Smooth muscle cell (in vitro differentiated cells): ENCODE results near the gene CD164. TPM values are rescaled to one million over a fixed set of nuclear protein-coding genes. Genes with fewer than 3 reads are reported as not detected.
"Not testable (repeated sequence)": the region's sequence is repeated elsewhere in the genome, so short reads cannot be mapped to it uniquely, and the experiment has no call there.

Experiments
- DNase-seq: peaks from one replicate; lab custom pipeline; 2025; ENCODE audit not compliant: unreplicated experiment; lab: John Stamatoyannopoulos, UW
- H2AFZ ChIP-seq: fragments of 200-600 bp; sonication (generic); 2 replicates; pipeline ENCODE4 v1.6.0; 2016; ENCODE audit warnings: antibody characterized with exemption, low read depth, mild to moderate bottlenecking
- H3F3A ChIP-seq: fragments of 200-600 bp; sonication (generic); 2 replicates; pipeline ENCODE4 v1.6.0; 2017; ENCODE audit warnings: antibody characterized with exemption, low read depth
- H3K27ac ChIP-seq: fragments of 200-600 bp; sonication (generic); 2 replicates; pipeline ENCODE4 v1.5.1; 2016; ENCODE audit warnings: low read depth, mild to moderate bottlenecking
- H3K27me3 ChIP-seq: fragments of 200-600 bp; sonication (generic); 2 replicates; pipeline ENCODE4 v1.6.1; 2016; ENCODE audit warnings: low read depth, mild to moderate bottlenecking
- H3K36me3 ChIP-seq: fragments of 200-600 bp; sonication (generic); 2 replicates; pipeline ENCODE4 v1.5.1; 2016; ENCODE audit warnings: low read depth
- H3K4me1 ChIP-seq: fragments of 200-600 bp; sonication (generic); 2 replicates; pipeline ENCODE4 v1.5.1; 2016; ENCODE audit warnings: low read depth
- H3K4me2 ChIP-seq: fragments of 200-600 bp; sonication (generic); 2 replicates; pipeline ENCODE4 v1.6.0; 2016; ENCODE audit warnings: mild to moderate bottlenecking
- H3K4me3 ChIP-seq: fragments of 200-600 bp; sonication (generic); 2 replicates; pipeline ENCODE4 v1.5.1; 2016; ENCODE audit warnings: mild to moderate bottlenecking
- H3K79me2 ChIP-seq: fragments of 200-600 bp; sonication (generic); 2 replicates; pipeline ENCODE4 v1.6.0; 2016; ENCODE audit warnings: low read depth, mild to moderate bottlenecking
- H3K9ac ChIP-seq: fragments of 200-600 bp; sonication (generic); 2 replicates; pipeline ENCODE4 v1.6.0; 2016; ENCODE audit warnings: low read depth
- H3K9me3 ChIP-seq: fragments of 200-600 bp; sonication (generic); replicated peaks from 2 replicates; pipeline ENCODE4 v1.5.1; 2016; ENCODE audit warnings: low read depth
- H4K20me1 ChIP-seq: fragments of 200-600 bp; sonication (generic); 2 replicates; pipeline ENCODE4 v1.6.0; 2016; ENCODE audit warnings: low read depth
- WGBS: methylation state at CpG from one replicate; pipeline ENCODE4 v1.1.7; 2016; ENCODE audit warnings: low lambda C conversion rate; 5-methylcytosine and 5-hydroxymethylcytosine counted together
- polyA plus RNA-seq: library from polyadenylated mRNA; unstranded; fragments of >200 nt; fragmentation: Nextera tagmentation; extraction: Ambion mirVana; gene quantifications from 2 replicates; pipeline ENCODE4 v1.2.1, GENCODE V29; 2016
- total RNA-seq: library from RNA; depleted of rRNA; stranded (reverse); fragments of >200 nt; gene quantifications from 2 replicates; pipeline ENCODE4 v1.2.3, GENCODE V29; 2014
- TF ChIP-seq, protein P1 (sequence below): fragments of 200-600 bp; sonication (generic); IDR thresholded peaks from 2 replicates; pipeline ENCODE4 v1.5.1; 2017; ENCODE audit warnings: borderline replicate concordance, mild to moderate bottlenecking, antibody characterized with exemption; ENCODE audit not compliant: insufficient read depth, poor library complexity, severe bottlenecking

The CD164 gene
- total and polyA plus RNA-seq, 2 experiments from 2014 or later, result 305 to 495 TPM

DNA sequence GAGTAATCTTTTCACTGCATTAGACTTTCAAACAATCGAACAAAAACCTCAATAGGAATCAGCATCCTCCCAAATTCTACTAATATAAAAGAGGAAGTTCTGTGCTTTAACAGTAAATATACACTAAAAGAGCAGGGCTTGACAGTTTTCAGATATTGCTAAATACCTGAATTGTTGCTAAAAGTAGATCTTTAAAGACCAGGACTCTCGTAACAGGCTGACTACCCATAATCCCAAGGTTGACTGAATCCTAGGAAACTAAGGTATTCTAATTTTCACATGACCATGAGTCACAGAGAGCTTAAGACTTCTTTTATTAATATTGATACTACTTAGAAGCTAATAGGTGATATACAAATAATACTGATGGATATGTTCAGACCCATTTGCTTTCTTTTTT lies 10.1 kb downstream of the CD164 start:
- no peak overlapping the region for H3K4me2 ChIP-seq
- no peak for DNase-seq
- H3K79me2 ChIP-seq, result peaks cover 61% of the 10 kb centered on the region
- H3K27ac ChIP-seq, result peak overlapping the region; percentile 32
- H3K9ac ChIP-seq, result no peak overlapping the region
- peaks cover 92% of the 10 kb centered on the region for H4K20me1 ChIP-seq
- no peaks in the 10 kb centered on the region for H3K27me3 ChIP-seq
- H3K9me3 ChIP-seq, result no peaks in the 10 kb centered on the region
- 78% methylated on average over 2 of the region's 2 CpGs for WGBS
- no peaks in the 10 kb centered on the region for H3F3A ChIP-seq
- peaks cover 49% of the 10 kb centered on the region for H3K36me3 ChIP-seq
- TF ChIP-seq, protein P1, sequence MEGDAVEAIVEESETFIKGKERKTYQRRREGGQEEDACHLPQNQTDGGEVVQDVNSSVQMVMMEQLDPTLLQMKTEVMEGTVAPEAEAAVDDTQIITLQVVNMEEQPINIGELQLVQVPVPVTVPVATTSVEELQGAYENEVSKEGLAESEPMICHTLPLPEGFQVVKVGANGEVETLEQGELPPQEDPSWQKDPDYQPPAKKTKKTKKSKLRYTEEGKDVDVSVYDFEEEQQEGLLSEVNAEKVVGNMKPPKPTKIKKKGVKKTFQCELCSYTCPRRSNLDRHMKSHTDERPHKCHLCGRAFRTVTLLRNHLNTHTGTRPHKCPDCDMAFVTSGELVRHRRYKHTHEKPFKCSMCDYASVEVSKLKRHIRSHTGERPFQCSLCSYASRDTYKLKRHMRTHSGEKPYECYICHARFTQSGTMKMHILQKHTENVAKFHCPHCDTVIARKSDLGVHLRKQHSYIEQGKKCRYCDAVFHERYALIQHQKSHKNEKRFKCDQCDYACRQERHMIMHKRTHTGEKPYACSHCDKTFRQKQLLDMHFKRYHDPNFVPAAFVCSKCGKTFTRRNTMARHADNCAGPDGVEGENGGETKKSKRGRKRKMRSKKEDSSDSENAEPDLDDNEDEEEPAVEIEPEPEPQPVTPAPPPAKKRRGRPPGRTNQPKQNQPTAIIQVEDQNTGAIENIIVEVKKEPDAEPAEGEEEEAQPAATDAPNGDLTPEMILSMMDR, result no peak
- H3K4me3 ChIP-seq, result no peak overlapping the region
- no peaks in the 10 kb centered on the region for H3K4me1 ChIP-seq
- H2AFZ ChIP-seq, result no peak overlapping the region

DNA sequence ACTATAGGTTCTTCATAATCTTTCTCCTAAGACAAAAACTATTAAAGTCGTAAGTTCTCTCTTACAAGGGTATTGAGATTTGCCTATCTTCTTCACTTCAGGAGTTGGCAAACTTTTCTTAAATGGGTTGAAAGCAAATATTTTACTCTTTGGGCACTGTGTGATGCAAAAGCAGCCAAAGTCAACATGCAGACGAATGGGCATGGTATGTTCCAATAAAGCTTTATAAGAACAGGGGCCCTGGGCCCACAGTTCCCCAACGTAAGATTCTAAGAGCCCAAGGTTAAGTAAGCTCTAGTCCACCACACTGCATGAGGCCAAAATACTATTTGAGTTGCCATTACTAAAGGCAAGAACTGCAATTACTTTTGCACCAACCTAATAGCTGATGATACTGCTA lies 11.5 kb downstream of the CD164 start:
- no peak overlapping the region for H3K4me2 ChIP-seq
- H3K36me3 ChIP-seq, result peaks cover 51% of the 10 kb centered on the region

GRCh38 chr6:109370336-109370735 lies 11.9 kb downstream of the CD164 start:
- Histone ChIP-seq H3K4me3 (no peak overlapping the region), H3F3A (no peaks in the 10 kb centered on the region), H3K27ac (no peak overlapping the region), H3K4me2 (no peak overlapping the region), H3K27me3 (no peaks in the 10 kb centered on the region), H3K79me2 (peaks cover 48% of the 10 kb centered on the region), H3K9me3 (no peaks in the 10 kb centered on the region), H3K9ac (no peak overlapping the region), H3K36me3 (peaks cover 49% of the 10 kb centered on the region), H4K20me1 (peaks cover 75% of the 10 kb centered on the region), H2AFZ (no peak overlapping the region), H3K4me1 (no peaks in the 10 kb centered on the region)
- TF ChIP-seq, protein P1, result no peak
- WGBS, result 91% methylated on average over 1 of the region's 1 CpG
- DNase-seq, result no peak

More for the DNA sequence above, 11.5 kb downstream of the CD164 start:
- H3K4me3 ChIP-seq, result no peak overlapping the region
- peaks cover 79% of the 10 kb centered on the region for H4K20me1 ChIP-seq
- H2AFZ ChIP-seq, result no peak overlapping the region
- no peak for DNase-seq
- no peaks in the 10 kb centered on the region for H3K27me3 ChIP-seq
- no peaks in the 10 kb centered on the region for H3K9me3 ChIP-seq
- no peak overlapping the region for H3K9ac ChIP-seq
- TF ChIP-seq, protein P1, result no peak
- no peaks in the 10 kb centered on the region for H3K4me1 ChIP-seq
- 75% methylated on average over 3 of the region's 3 CpGs for WGBS
- no peak overlapping the region for H3K27ac ChIP-seq
- peaks cover 53% of the 10 kb centered on the region for H3K79me2 ChIP-seq
- H3F3A ChIP-seq, result no peaks in the 10 kb centered on the region

DNA sequence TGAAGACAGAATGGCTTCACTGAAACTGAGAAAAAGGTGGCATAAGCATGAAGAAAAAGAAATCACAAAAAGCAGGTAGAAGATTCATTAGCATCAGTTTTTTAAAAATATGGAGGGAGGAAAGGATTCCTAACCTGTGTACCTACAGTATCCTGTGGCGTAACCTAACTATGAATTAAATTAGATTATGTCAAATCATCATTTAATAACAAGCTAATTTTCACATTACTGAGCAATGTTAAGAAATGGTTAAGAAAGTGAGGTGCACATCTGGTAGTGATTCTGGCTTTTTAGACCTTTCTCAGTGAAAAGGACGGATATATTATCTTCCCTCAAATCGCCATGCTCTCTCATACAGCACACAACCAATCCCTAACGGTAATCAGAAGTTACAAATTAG lies 12.5 kb downstream of the CD164 start:
- TF ChIP-seq, protein P1, result no peak
- no peaks in the 10 kb centered on the region for H3K9me3 ChIP-seq
- H3F3A ChIP-seq, result no peaks in the 10 kb centered on the region
- DNase-seq, result no peak
- no peak overlapping the region for H3K4me2 ChIP-seq
- no peak overlapping the region for H3K4me3 ChIP-seq
- no peak overlapping the region for H2AFZ ChIP-seq
- 94% methylated on average over 4 of the region's 4 CpGs for WGBS
- H3K79me2 ChIP-seq, result peaks cover 42% of the 10 kb centered on the region
- H3K4me1 ChIP-seq, result no peaks in the 10 kb centered on the region
- no peak overlapping the region for H3K9ac ChIP-seq
- H3K27ac ChIP-seq, result no peak overlapping the region
- peaks cover 73% of the 10 kb centered on the region for H4K20me1 ChIP-seq
- H3K27me3 ChIP-seq, result no peaks in the 10 kb centered on the region
- peaks cover 45% of the 10 kb centered on the region for H3K36me3 ChIP-seq

GRCh38 chr6:109364382-109365078 lies 17.7 kb downstream of the CD164 start:
- not testable (repeated sequence) for H3K4me1 ChIP-seq, H3K4me3 ChIP-seq, H2AFZ ChIP-seq, H3K27ac ChIP-seq, DNase-seq, H3K9ac ChIP-seq, H3K9me3 ChIP-seq, H3K27me3 ChIP-seq, H3K4me2 ChIP-seq, H3F3A ChIP-seq
- WGBS, result over 99% methylated on average over 5 of the region's 5 CpGs
- Histone ChIP-seq H3K36me3 (peaks cover 42% of the 10 kb centered on the region), H4K20me1 (peaks cover 59% of the 10 kb centered on the region), H3K79me2 (peaks cover 23% of the 10 kb centered on the region)
